OCI-LY3 (cell line): ENCODE measurements around the gene ACSBG1.
"Not testable (repeated sequence)": the region's sequence is repeated elsewhere in the genome, so short reads cannot be mapped to it uniquely, and the experiment has no call there.

Experiments used
- H2AFZ ChIP-seq: fragments of 200-600, 300-600 bp; shearing (Covaris generic); 2 replicates; pipeline ENCODE4 v1.6.0; 2014; ENCODE audit warnings: antibody characterized with exemption, low read depth, low read length
- H3K27ac ChIP-seq: fragments of 200-600, 300-600 bp; sonication (generic); 2 replicates; pipeline ENCODE4 v1.5.1; 2014; ENCODE audit warnings: mild to moderate bottlenecking, low read length, moderate library complexity, mixed read lengths
- H3K27me3 ChIP-seq: fragments of 200-600, 300-600 bp; sonication (generic); 2 replicates; pipeline ENCODE4 v1.6.1; 2014; ENCODE audit warnings: low read depth, low read length, mixed read lengths
- H3K36me3 ChIP-seq: fragments of 200-600, 300-600 bp; sonication (generic); replicated peaks from 2 replicates; pipeline ENCODE3; 2014; ENCODE audit warnings: low read depth, low read length, mixed read lengths
- H3K4me1 ChIP-seq: fragments of 300-600, 200-600 bp; sonication (generic); 2 replicates; pipeline ENCODE4 v1.6.1; 2014; ENCODE audit warnings: low read length, mixed read lengths
- H3K4me2 ChIP-seq: fragments of 200-600, 300-600 bp; sonication (generic); 2 replicates; pipeline ENCODE4 v1.6.1; 2014; ENCODE audit warnings: low read length, mixed read lengths
- H3K4me3 ChIP-seq: fragments of 300-600, 200-600 bp; sonication (generic); 2 replicates; pipeline ENCODE4 v1.5.1; 2014; ENCODE audit warnings: antibody characterized with exemption, mild to moderate bottlenecking, low read length, moderate library complexity
- H3K79me2 ChIP-seq: fragments of 300-600, 200-600 bp; shearing (Covaris generic); 2 replicates; pipeline ENCODE4 v1.6.1; 2014; ENCODE audit warnings: mild to moderate bottlenecking, low read length, mixed read lengths
- H3K9ac ChIP-seq: fragments of 300-600, 200-600 bp; shearing (Covaris generic); 2 replicates; pipeline ENCODE4 v1.6.0; 2014; ENCODE audit warnings: mild to moderate bottlenecking, low read length, moderate library complexity
- H3K9me3 ChIP-seq: fragments of 200-600, 300-600 bp; shearing (Covaris generic); 2 replicates; pipeline ENCODE4 v1.6.1; 2014; ENCODE audit warnings: low read length, mixed read lengths; ENCODE audit not compliant: insufficient read depth
- H4K20me1 ChIP-seq: fragments of 200-600, 300-600 bp; sonication (generic); 2 replicates; pipeline ENCODE4 v1.6.1; 2016; ENCODE audit warnings: low read length, mixed read lengths; ENCODE audit not compliant: insufficient read depth
- EZH2phosphoT487 ChIP-seq: fragments of 200-600 bp; shearing (Covaris generic); IDR thresholded peaks from 2 replicates; pipeline ENCODE4 v1.6.1; 2018; ENCODE audit warnings: antibody characterized with exemption, mixed run types, low read depth
- TF ChIP-seq, protein P1 (sequence below): fragments of 200-600, 300-600 bp; sonication (generic); IDR thresholded peaks from 2 replicates; pipeline ENCODE4 v1.5.1; 2014; ENCODE audit warnings: antibody characterized with exemption, low read length, low read depth

The ACSBG1 gene

DNA sequence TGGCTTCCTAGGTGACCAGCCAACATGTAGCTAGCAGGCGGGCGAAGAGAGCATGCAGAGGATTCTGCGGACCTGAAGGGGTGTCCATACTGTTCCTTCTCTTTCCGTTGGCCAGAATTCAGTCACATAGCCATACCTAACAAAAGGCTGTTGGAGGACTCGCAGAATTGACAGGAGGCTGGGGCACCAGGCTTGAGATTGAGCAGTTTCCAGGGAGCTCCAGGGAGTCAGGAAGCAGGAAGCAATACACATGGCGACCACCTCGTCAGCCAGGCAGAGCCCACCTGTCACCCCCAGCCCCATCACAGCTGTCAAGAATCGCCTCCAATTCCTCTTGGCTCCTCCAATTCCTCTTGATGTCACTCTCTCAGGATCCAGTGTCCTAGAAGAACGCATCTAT, 16.8 kb upstream of the ACSBG1 start:
- no peak overlapping the region for H3K4me2 ChIP-seq
- H3K79me2 ChIP-seq = no peaks in the 10 kb centered on the region
- no peak overlapping the region for H2AFZ ChIP-seq

DNA sequence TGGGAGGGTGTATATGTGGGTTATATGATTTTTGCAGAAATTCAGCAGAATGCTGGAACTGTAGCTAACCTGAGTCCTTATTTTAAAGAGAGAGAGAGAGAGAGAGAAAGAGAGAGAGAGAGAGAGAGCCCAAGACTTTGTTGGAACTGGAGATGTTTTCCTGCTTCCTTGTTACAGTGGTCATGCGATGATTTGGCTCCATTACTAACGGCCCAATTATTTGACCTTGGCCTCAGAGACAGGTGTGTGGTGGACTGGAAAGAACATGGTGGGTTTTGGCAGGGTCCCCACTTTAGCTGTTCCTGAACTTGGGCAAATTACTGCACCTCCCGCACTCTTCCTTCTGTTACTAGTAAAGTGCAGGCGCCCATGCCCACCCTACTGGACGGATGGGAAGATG, 14.8 kb upstream of the ACSBG1 start:
- Histone ChIP-seq H3K4me2 (no peak overlapping the region), H3K27me3 (peaks cover 6% of the 10 kb centered on the region; the same call in 1 of the 2 replicates), H3K79me2 (no peaks in the 10 kb centered on the region), H3K36me3 (no peaks in the 10 kb centered on the region), H3K4me1 (no peaks in the 10 kb centered on the region), H3K9me3 (no peaks in the 10 kb centered on the region), H2AFZ (no peak overlapping the region), H3K9ac (no peak overlapping the region), H3K4me3 (no peak overlapping the region), H4K20me1 (no peaks in the 10 kb centered on the region), H3K27ac (no peak overlapping the region)
- TF ChIP-seq, protein P1, sequence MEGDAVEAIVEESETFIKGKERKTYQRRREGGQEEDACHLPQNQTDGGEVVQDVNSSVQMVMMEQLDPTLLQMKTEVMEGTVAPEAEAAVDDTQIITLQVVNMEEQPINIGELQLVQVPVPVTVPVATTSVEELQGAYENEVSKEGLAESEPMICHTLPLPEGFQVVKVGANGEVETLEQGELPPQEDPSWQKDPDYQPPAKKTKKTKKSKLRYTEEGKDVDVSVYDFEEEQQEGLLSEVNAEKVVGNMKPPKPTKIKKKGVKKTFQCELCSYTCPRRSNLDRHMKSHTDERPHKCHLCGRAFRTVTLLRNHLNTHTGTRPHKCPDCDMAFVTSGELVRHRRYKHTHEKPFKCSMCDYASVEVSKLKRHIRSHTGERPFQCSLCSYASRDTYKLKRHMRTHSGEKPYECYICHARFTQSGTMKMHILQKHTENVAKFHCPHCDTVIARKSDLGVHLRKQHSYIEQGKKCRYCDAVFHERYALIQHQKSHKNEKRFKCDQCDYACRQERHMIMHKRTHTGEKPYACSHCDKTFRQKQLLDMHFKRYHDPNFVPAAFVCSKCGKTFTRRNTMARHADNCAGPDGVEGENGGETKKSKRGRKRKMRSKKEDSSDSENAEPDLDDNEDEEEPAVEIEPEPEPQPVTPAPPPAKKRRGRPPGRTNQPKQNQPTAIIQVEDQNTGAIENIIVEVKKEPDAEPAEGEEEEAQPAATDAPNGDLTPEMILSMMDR = no peak
- TF ChIP-seq EZH2phosphoT487 = no peak

More for the DNA sequence above, 16.8 kb upstream of the ACSBG1 start:
- no peaks in the 10 kb centered on the region for H3K9me3 ChIP-seq
- H3K4me3 ChIP-seq = no peak overlapping the region
- H3K36me3 ChIP-seq = no peaks in the 10 kb centered on the region
- H4K20me1 ChIP-seq = no peaks in the 10 kb centered on the region
- H3K27ac ChIP-seq = no peak overlapping the region
- TF ChIP-seq, protein P1 = no peak
- TF ChIP-seq EZH2phosphoT487 = no peak
- H3K27me3 ChIP-seq = peaks cover 6% of the 10 kb centered on the region; the same call in 1 of the 2 replicates
- no peaks in the 10 kb centered on the region for H3K4me1 ChIP-seq
- H3K9ac ChIP-seq = no peak overlapping the region

DNA sequence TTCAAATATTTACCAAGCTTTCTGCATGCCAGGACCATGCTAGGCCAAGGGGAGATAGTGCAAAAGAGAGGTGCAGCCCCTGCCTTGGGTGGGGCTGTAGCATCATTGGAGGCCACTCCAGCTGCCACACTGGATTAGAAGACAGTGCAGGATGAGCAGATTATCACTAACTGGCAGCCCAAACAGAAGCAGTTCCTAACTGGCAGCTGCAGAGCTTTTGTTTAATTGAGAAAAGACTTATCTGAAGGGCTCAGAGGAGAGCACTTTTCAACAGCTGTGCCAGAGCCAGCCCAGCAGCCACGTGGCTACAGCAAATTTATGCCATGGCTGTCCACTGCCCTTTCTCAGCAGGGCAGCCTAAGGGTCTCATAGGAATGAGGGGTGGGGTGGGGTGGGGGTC, 13.5 kb upstream of the ACSBG1 start:
- no peaks in the 10 kb centered on the region for H3K9me3 ChIP-seq
- H4K20me1 ChIP-seq = no peaks in the 10 kb centered on the region
- no peaks in the 10 kb centered on the region for H3K4me1 ChIP-seq
- H2AFZ ChIP-seq = no peak overlapping the region
- no peak overlapping the region for H3K27ac ChIP-seq
- TF ChIP-seq, protein P1 = no peak
- TF ChIP-seq EZH2phosphoT487 = no peak
- no peaks in the 10 kb centered on the region for H3K79me2 ChIP-seq
- no peak overlapping the region for H3K9ac ChIP-seq
- peaks cover 6% of the 10 kb centered on the region; the same call in 1 of the 2 replicates for H3K27me3 ChIP-seq
- H3K4me3 ChIP-seq = no peak overlapping the region
- H3K36me3 ChIP-seq = no peaks in the 10 kb centered on the region
- H3K4me2 ChIP-seq = no peak overlapping the region

- H3K27me3 ChIP-seq, H4K20me1 ChIP-seq, H3K36me3 ChIP-seq: not testable (repeated sequence)
Observed at GRCh38 chr15:78245976-78246620, 11.7 kb upstream of the ACSBG1 start.

GRCh38 chr15:78245392-78245791, 11.0 kb upstream of the ACSBG1 start:
- not testable (repeated sequence) for H3K27ac ChIP-seq, H3K4me1 ChIP-seq, H3K27me3 ChIP-seq, H3K9me3 ChIP-seq, H3K4me2 ChIP-seq, H3K9ac ChIP-seq, H4K20me1 ChIP-seq, H3K36me3 ChIP-seq, H3K4me3 ChIP-seq, H3K79me2 ChIP-seq, H2AFZ ChIP-seq

More at GRCh38 chr15:78245976-78246620, 11.7 kb upstream of the ACSBG1 start:
- H3K79me2 ChIP-seq, H3K4me2 ChIP-seq, H3K9ac ChIP-seq, H3K27ac ChIP-seq, H3K4me1 ChIP-seq, H3K9me3 ChIP-seq, H3K4me3 ChIP-seq, H2AFZ ChIP-seq: not testable (repeated sequence)
